HG03135 (cell line): ENCODE results near the gene GABRQ.
"Not testable (repeated sequence)": the region's sequence is repeated elsewhere in the genome, so short reads cannot be mapped to it uniquely, and the experiment has no call there.

Experiments used
- ATAC-seq: cut with Tn5 transposase; IDR thresholded peaks from one replicate; pipeline ENCODE4 v1.9.1; 2021; ENCODE audit warnings: mild to moderate bottlenecking, moderate library complexity; ENCODE audit not compliant: unreplicated experiment

Gene GABRQ

DNA sequence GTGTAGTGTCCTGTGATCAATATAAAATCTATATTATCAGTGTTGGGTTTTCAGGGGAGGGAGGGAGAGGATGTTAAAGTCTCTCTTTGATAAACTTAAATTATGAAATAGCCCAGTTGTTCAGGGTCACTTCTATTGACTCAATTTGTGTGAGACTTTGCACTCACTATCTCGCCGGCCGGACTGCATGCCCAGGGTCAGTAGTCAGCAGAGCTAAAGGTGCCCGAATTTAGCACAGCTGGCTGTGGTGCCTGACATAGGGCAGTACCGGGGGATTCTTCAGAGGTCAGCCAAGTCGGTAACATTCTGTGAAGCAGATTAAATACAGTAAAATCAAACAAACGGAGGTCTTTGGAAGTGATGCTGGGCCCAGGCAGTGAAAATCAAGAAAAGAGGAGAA, 19.2 kb downstream of the GABRQ start:
- ATAC-seq: no peak

DNA sequence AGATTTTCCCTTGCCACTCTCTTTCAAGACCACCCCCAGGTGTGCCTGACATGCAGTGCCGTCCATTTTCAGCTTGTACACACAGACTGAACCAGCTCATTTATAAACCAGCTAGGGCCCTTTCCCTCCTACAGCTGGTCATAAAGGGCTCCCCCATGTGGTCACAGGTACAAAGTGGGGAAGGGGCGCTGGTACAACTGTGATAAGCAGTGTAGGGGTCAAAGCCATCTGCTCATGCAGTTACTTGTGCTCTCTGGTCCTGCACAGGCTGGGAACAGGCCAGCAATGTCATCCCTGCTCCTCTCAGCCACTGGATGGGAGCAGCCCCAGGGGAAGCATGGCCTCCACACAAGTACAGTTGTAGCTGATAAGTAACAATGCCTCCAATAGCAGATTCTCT, 20.6 kb downstream of the GABRQ start:
- ATAC-seq: no peak

DNA sequence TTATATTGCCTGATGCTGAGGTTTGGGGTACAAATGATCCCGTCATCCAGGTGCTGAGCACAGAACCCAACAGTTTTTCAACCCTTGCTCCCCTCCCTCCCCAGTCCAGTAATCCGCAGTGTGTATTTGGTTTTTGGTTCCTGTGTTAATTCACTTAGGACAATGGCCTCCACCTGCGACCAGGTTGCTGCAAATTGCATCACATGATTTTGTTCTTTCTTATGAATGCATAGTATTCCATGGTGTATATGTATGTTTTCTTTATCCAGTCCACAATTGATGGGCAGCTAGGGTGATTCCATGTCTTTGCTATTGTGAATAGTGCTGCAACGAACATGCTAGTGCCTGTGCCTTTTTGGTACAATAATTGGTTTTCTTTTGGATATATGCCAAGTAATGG, 25.4 kb downstream of the GABRQ start:
- no peak for ATAC-seq

DNA sequence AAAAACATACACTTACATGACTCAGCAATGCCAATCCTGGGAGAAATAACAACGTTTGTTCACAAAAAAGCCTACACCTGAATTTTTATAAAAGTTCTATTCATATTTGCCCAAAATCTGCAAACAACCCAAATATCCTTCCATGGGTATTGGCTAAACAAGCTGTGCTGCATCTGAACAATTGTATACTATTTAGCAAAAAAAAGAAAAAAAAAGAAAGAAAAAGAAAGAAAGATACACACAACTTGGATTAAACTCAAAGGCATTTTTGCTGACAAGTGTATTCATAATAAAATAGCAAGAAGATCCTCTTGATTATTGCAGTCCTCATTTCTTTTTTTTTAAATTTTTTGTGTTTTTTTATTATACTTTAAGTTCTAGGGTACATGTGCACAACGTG, 36.4 kb downstream of the GABRQ start:
- ATAC-seq: no peak

DNA sequence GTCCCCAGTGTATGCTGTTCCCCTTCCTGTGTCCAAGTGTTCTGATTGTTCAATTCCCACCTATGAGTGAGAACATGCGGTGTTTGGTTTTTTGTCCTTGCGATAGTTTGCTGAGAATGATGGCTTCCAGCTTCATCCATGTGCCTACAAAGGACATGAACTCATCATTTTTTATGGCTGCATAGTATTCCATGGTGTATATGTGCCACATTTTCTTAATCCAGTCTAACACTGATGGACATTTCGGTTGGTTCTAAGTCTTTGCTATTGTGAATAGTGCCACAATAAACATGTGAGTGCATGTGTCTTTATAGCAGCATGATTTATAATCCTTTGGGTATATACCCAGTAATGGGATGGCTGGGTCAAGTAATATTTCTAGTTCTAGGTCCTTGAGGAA, 37.0 kb downstream of the GABRQ start:
- ATAC-seq: not testable (repeated sequence)

DNA sequence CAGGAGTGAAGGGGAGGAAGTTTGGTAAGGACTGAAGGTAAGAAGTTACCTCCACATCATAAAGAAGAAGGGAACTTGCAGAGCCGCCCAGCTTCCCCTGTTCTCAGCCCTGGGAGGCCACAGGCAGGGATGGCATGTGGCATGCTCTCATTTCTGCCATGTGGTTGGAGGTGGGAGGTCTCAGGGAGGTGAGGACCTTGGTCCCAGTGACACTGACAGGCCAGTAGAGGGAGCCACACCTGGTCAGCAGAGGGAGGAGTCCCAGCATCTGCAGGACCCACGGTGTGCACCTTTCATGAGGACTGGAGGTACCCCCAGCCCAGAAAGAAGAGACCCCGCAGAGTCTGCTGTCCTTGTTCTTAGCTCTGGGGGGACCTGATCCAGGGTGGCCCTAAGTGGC, 43.3 kb downstream of the GABRQ start:
- ATAC-seq: peak; percentile 84

DNA sequence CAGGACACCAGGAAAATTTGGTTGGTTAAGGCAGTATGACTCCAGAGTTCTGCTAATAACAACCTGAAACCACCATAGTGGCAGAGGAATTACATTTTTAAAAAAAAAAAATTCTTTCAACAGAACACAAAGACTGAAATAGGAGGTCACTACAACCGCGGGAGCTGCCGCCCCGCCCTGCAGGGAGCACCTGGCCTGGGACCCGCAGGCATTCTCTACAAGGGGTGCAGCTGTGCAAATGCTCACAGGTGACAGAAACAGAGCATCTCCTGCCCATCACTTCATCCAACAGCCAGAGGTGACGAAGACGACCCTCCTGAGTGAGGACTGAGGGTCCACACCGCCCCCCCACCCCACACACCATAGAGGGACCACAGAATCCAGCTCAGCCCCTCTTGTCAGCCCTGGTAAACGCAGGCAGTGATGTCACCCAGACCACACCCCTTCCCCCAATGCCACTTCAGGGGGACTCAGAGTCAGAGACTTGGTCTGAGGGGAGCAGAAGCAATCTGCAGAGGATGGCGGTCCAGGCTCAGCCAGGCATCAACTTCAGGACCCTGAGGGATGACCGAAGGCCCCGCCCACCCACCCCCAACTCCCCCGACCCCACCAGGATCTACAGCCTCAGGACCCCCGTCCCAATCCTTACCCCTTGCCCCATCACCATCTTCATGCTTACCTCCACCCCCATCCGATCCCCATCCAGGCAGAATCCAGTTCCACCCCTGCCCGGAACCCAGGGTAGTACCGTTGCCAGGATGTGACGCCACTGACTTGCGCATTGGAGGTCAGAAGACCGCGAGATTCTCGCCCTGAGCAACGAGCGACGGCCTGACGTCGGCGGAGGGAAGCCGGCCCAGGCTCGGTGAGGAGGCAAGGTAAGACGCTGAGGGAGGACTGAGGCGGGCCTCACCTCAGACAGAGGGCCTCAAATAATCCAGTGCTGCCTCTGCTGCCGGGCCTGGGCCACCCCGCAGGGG, 60.5 kb downstream of the GABRQ start, which contains the start of gene MAGEA3:
Gene MAGEA3, plus strand, starts transcription at position 843 of the 980 bp plus-strand sequence. CDS start 2,039 bp downstream, outside the sequence.
- ATAC-seq: not testable (repeated sequence)

DNA sequence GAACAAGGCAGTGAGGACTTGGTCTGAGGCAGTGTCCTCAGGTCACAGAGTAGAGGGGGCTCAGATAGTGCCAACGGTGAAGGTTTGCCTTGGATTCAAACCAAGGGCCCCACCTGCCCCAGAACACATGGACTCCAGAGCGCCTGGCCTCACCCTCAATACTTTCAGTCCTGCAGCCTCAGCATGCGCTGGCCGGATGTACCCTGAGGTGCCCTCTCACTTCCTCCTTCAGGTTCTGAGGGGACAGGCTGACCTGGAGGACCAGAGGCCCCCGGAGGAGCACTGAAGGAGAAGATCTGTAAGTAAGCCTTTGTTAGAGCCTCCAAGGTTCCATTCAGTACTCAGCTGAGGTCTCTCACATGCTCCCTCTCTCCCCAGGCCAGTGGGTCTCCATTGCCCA, 62.7 kb downstream of the GABRQ start:
- not testable (repeated sequence) for ATAC-seq

DNA sequence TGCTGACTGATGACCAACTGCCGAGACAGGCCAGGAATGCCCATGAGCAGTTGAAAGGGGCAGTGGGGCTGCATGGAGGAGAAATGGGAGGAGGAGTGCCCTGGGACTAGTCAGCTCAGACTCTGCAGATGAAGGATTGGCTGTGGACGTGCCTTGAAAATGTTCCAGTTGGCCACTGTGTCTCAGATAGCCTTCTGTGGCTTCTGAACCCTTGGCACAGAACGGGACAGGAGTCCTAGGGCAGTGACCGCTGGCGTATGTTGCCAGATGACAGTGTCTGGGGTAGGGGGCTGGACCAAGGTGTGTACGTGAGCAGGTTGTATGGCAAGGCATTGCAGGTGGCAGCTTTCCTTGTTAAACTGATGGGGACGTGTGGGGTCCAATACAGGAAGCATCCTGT, 68.8 kb downstream of the GABRQ start:
- ATAC-seq: not testable (repeated sequence)
